GM18951 (cell line): ENCODE measurements around the gene CBFA2T3.

Experiments
- POLR2A ChIP-seq: IDR thresholded peaks from 4 replicates; pipeline ENCODE4 v1.6.1; 2011; ENCODE audit warnings: mild to moderate bottlenecking; ENCODE audit not compliant: insufficient read length, insufficient read depth; ENCODE audit errors: extremely low read depth
- in situ Hi-C: fragments of 300-500 bp; cut with MboI; formaldehyde crosslinking; loops from one replicate; pipeline ENCODE4 v1.12.0; 2022; ENCODE audit warnings: low sequenced_read_pairs, mixed read lengths, inconsistent platforms; ENCODE audit not compliant: unreplicated experiment

The CBFA2T3 gene

DNA sequence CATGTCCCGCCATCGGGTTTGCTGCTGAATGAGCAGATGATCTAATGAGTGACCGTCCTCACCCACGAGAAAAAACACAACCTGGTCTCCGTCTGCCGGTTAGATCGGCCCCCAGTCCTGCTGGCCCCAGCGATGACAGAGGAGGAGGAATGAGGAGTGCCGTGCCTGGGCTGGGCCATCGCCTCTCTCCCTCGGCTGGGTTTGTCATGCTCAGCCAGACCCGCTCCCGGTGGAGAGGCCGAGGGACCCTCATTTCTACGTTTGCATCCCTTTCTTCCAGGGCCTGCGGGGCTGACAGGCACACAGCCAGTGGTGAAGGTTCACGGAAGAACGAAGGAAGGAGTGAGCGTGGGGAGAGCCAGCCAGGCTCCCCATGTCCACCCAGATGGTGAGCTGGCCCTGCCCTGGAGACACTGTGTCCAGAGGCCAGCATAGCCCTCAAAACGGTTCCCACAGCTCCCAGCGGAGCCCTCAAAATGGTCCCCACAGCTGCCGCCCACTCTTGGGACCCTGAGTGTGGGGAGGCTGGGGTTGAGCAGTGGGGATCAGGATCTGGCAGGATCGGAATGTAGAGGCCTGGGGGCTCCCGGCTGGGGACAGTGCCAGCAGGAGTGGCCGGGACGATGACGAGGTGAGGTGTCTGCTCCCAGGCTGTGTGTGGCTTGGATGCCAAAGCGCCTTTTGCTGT, 23.9 kb downstream of the CBFA2T3 start:
- TF ChIP-seq POLR2A = no peak
- in situ Hi-C loops = no loop called here

GRCh38 chr16:88951989-88952388, 25.0 kb downstream of the CBFA2T3 start:
- no peak for TF ChIP-seq POLR2A
- in situ Hi-C loops = no loop called here

DNA sequence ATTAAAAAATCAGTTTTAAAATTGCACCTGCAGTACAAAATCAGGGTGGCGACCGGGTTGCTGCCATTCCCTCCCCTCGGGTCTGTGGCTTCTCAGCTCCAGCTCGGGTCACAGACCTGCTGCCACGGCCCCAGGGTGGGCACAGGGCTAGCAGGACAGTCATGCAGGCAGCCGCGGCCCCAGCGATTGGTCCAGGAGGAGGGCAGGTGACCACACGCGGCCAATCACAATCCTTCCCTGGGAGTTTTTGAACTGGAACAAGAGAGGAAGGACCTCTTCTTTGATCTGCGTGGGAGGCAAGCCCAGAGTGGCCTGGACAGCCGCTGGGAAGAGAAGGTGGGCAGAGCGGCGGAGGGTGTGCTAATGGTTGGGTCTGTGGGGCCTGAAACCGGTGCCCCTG, 25.5 kb downstream of the CBFA2T3 start:
- in situ Hi-C loops = no loop called here

DNA sequence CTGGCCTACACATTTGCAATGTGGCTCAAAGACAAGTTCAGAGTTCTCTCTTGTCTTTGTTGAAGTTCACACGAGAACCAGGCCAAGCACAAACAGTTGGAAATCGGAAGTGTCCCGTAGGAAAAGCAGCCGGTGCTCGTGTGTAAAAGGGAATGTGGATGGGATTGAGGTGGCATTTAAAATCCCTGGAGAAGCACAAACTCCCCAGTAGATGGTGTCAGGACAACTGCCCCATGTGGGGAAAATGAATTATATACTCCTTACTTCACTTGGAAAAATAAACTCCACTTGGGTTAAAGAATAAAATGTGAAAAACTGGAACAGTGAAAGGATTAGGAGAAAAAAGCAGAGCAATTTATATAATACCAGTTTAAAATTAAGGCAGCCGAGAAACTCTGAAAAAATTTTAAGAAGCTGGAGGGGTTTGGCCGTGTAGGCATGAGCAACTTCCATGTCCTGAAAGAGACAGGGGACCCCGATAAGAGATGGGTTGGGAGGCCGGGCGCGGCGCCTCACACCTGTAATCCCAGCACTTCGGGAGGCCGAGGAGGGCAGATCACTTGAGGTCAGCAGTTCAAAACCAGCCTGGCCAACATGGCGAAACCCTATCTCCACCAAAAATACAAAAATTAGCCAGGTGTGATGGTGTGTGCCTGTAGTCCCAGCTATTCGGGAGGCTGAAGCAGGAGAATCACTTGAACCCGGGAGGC, 28.1 kb downstream of the CBFA2T3 start:
- in situ Hi-C loops = loop anchor here (25.0 kb wide), 1 partner anchor 213 kb away; the partner anchor contains the start of gene CDH15
- TF ChIP-seq POLR2A = no peak

More for the DNA sequence above, 25.5 kb downstream of the CBFA2T3 start:
- TF ChIP-seq POLR2A = no peak

- in situ Hi-C loops = loop anchor here (25.0 kb wide), 1 partner anchor 217 kb away; the partner anchor contains the start of gene CDH15
- TF ChIP-seq POLR2A = no peak
Measured at GRCh38 chr16:88945473-88945872, 31.5 kb downstream of the CBFA2T3 start.

- in situ Hi-C loops = loop anchor here (25.0 kb wide), 1 partner anchor 219 kb away; the partner anchor contains the start of gene CDH15
- TF ChIP-seq POLR2A = no peak
Measured at GRCh38 chr16:88943741-88944140, 33.3 kb downstream of the CBFA2T3 start.

GRCh38 chr16:88943131-88943664, 33.8 kb downstream of the CBFA2T3 start:
- in situ Hi-C loops = loop anchor here (25.0 kb wide), 1 partner anchor 219 kb away; the partner anchor contains the start of gene CDH15
- TF ChIP-seq POLR2A = no peak

GRCh38 chr16:88941913-88942909, 34.8 kb downstream of the CBFA2T3 start:
- TF ChIP-seq POLR2A = peak; percentile 38
- in situ Hi-C loops = loop anchor here (25.0 kb wide), 1 partner anchor 220 kb away; the partner anchor contains the start of gene CDH15

GRCh38 chr16:88940862-88941817, 35.9 kb downstream of the CBFA2T3 start:
- in situ Hi-C loops = loop anchor here (25.0 kb wide), 1 partner anchor 221 kb away; the partner anchor contains the start of gene CDH15
- no peak for TF ChIP-seq POLR2A

- in situ Hi-C loops = loop anchor here (25.0 kb wide), 1 partner anchor 222 kb away; the partner anchor contains the start of gene CDH15
- no peak for TF ChIP-seq POLR2A
Measured at GRCh38 chr16:88939972-88940861, 36.8 kb downstream of the CBFA2T3 start.
